Breast epithelium (tissue), 4 donors: ENCODE data around the gene NEO1. TPM values are rescaled to one million over a fixed set of nuclear protein-coding genes. Genes with fewer than 3 reads are reported as not detected.
A peak's percentile ranks its signal among the peaks of the same experiment; 100 is the strongest.

Experiments used
- DNase-seq, 2 donors: peaks; one replicate each; pipeline ENCODE4 v3.0.0-alpha.2; 2019; ENCODE audit warnings: low spot score in 2 of 2
- H3K27ac ChIP-seq, 2 donors: fragments of 200-600 bp; sonication (generic) in 1 of 2; one replicate each; pipeline ENCODE4 v1.5.1; 2016 to 2019; ENCODE audit warnings: mild to moderate bottlenecking in 1 of 2
- H3K27me3 ChIP-seq, 2 donors: fragments of 200-600 bp; sonication (generic) in 1 of 2; one replicate each; pipeline versions ENCODE4 v1.5.1 to v1.6.0; 2017 to 2019; ENCODE audit warnings: control low read depth in 1 of 2, mild to moderate bottlenecking in 1 of 2
- H3K36me3 ChIP-seq: fragments of 200-600 bp; one replicate; pipeline ENCODE4 v1.5.1; 2019
- H3K4me1 ChIP-seq, 2 donors: fragments of 200-600 bp; sonication (generic); one replicate each; pipeline ENCODE4 v1.5.1; 2016 to 2019; ENCODE audit warnings: control low read depth in 1 of 2
- H3K4me3 ChIP-seq, 3 donors: fragments of 200-600 bp; sonication (generic); 1 replicate in 2 of 3; 2 replicates in 1 of 3; pipeline ENCODE4 v1.5.1; 2016 to 2019; ENCODE audit warnings: mild to moderate bottlenecking in 3 of 3, moderate library complexity in 2 of 3
- H3K9me3 ChIP-seq, 2 donors: fragments of 200-600 bp; sonication (generic) in 1 of 2; one replicate each; pipeline ENCODE4 v1.5.1; 2016 to 2019; ENCODE audit warnings: control low read depth in 1 of 2
- POLR2A ChIP-seq: fragments of 450-650 bp; IDR thresholded peaks from one replicate; pipeline ENCODE4 v1.6.1; 2016; ENCODE audit warnings: antibody characterized with exemption, mild to moderate bottlenecking, moderate library complexity
- POLR2AphosphoS5 ChIP-seq, 3 donors: sonication (generic); formaldehyde crosslinking; IDR thresholded peaks; one replicate each; pipeline ENCODE4 v1.6.1; 2017; ENCODE audit warnings: antibody characterized with exemption in 3 of 3
- intact Hi-C: fragments of 100-400 bp; cut with DNase I; formaldehyde crosslinking; loops from one replicate; pipeline ENCODE4 v1.15.1; 2023; ENCODE audit warnings: low total_unique reads
- total RNA-seq, 3 donors: library from RNA; depleted of rRNA; stranded (reverse); fragments of >200 nt; gene quantifications; one replicate each; pipeline ENCODE4 v1.1.0, GENCODE V29; 2016
- TF ChIP-seq, protein P1 (sequence below), 3 donors: fragments of 450-650 bp; IDR thresholded peaks; one replicate each; pipeline ENCODE4 v1.5.1; 2016 to 2017; ENCODE audit warnings: antibody characterized with exemption in 3 of 3, mild to moderate bottlenecking in 3 of 3, moderate library complexity in 3 of 3

The NEO1 gene
- total RNA-seq, 3 donors from 2014 or later = 21.3 to 66.3 (median 27.5) TPM

DNA sequence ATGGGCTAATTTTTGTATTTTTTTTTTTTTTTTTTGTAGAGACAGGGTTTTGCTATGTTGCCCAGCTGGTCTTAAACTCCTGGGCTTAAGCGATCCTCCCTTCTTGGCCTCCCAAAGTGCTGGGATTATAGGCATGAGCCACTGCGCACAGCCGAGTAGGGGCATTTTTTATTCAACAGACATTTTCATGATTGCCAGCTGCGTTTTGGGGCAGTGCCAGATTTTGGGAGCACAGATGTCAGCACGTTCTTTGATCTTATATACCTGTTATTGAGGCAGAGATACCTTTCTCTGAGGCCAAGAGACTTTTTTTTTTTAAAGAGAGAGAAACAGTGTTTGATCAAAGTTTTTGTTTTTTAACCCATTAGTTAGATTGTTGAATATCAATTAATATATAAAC, 16.8 kb downstream of the NEO1 start:
- Histone ChIP-seq H3K36me3 (no peaks in the 10 kb centered on the region), H3K4me3 (no peak overlapping the region), H3K27ac (no peak overlapping the region), H3K4me1 (no peaks in the 10 kb centered on the region), H3K9me3 (no peaks in the 10 kb centered on the region), H3K27me3 (no peaks in the 10 kb centered on the region)
- TF ChIP-seq POLR2A (no peak), POLR2AphosphoS5 (IDR thresholded peaks at IDR 0.05) (no peak)
- TF ChIP-seq, protein P1, sequence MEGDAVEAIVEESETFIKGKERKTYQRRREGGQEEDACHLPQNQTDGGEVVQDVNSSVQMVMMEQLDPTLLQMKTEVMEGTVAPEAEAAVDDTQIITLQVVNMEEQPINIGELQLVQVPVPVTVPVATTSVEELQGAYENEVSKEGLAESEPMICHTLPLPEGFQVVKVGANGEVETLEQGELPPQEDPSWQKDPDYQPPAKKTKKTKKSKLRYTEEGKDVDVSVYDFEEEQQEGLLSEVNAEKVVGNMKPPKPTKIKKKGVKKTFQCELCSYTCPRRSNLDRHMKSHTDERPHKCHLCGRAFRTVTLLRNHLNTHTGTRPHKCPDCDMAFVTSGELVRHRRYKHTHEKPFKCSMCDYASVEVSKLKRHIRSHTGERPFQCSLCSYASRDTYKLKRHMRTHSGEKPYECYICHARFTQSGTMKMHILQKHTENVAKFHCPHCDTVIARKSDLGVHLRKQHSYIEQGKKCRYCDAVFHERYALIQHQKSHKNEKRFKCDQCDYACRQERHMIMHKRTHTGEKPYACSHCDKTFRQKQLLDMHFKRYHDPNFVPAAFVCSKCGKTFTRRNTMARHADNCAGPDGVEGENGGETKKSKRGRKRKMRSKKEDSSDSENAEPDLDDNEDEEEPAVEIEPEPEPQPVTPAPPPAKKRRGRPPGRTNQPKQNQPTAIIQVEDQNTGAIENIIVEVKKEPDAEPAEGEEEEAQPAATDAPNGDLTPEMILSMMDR (IDR thresholded peaks at IDR 0.05) = no peak
- intact Hi-C loops = no loop called here
- DNase-seq = no peak

DNA sequence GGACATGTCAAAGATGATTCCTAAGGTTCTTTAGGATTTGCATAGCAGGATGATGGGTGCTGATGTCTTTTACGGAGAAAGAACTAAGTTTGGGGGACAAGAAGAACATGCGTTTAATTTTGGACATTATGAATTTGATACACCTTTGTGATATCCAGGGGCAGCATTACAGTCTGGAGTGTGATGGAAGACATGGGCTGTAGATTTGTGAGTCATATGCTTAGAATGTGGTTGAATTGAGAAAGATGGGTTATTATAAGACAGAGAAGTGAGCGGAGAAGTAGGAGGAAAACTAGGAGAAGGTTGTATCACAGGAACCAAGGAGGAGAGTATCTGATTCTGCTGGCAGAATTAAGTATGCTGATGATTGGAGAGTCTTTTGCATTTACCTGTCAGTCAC, 20.6 kb downstream of the NEO1 start:
- intact Hi-C loops = no loop called here
- H3K9me3 ChIP-seq = no peaks in the 10 kb centered on the region

DNA sequence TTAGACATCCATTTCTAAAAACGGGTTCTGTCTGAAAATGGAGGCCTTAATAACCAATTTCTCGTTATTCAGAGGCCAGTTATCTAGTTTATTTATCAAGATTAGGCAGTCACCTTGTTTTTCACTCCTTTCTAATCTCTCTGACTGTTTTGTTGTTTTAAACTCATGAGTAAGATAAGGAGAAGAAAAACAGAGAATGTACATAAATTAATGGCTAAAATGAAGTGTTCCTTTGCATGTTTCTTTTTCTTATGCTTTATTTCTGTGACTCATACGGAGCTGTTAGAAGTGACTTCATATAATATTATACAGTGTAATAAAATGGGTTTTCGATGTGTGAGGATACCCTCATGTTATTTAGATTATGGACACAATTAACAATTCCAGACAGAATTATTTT, 22.0 kb downstream of the NEO1 start:
- TF ChIP-seq, protein P1 (IDR thresholded peaks at IDR 0.05) = no peak
- TF ChIP-seq POLR2A (no peak), POLR2AphosphoS5 (IDR thresholded peaks at IDR 0.05) (no peak)
- no peaks in the 10 kb centered on the region for H3K36me3 ChIP-seq
- peaks cover 0 to 3% of the 10 kb centered on the region in 2 donors for H3K4me1 ChIP-seq
- DNase-seq = no peak
- H3K27me3 ChIP-seq = no peaks in the 10 kb centered on the region
- intact Hi-C loops = no loop called here
- no peaks in the 10 kb centered on the region for H3K9me3 ChIP-seq
- H3K27ac ChIP-seq = no peak overlapping the region
- H3K4me3 ChIP-seq = no peak overlapping the region

More for the DNA sequence above, 20.6 kb downstream of the NEO1 start:
- Histone ChIP-seq H3K4me1 (peaks cover 0 to 3% of the 10 kb centered on the region in 2 donors), H3K27ac (no peak overlapping the region), H3K4me3 (no peak overlapping the region), H3K27me3 (no peaks in the 10 kb centered on the region), H3K36me3 (no peaks in the 10 kb centered on the region)
- TF ChIP-seq POLR2AphosphoS5 (IDR thresholded peaks at IDR 0.05) (no peak), POLR2A (no peak)
- TF ChIP-seq, protein P1 (IDR thresholded peaks at IDR 0.05) = no peak
- no peak for DNase-seq

DNA sequence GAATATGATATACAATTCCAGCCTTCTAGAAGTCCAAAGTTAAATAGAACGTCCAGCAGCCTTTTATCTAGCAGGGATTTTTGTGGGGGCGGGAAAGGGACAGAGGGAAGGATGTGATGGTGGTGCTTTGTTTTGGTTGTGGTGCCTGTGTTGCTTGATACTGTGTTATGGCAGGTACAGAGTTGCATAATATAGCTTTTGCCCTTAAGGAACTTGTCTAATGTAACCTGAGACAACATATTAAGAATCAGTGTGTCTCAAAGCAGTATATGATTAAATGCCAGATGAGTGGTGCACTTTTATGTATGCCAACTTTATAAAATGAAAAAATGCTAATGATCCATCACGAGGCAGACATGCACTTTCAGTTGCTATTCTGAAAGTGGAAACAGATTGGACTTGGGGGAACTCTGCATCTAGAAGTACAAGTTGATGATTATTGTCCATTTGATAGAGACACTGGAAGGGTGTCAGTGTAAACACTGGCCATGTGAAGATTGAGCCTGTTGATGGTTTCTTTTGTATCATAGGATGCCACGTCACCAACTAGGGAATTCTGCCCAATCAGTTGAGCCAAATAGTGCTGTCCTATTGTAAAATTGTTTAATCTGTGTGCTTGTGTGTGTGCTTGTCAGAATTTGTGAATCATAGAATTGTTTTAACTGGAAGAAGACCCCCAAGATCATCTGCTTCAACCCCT, 23.0 kb downstream of the NEO1 start:
- intact Hi-C loops = no loop called here
- peaks cover 0 to 3% of the 10 kb centered on the region in 2 donors for H3K4me1 ChIP-seq

DNA sequence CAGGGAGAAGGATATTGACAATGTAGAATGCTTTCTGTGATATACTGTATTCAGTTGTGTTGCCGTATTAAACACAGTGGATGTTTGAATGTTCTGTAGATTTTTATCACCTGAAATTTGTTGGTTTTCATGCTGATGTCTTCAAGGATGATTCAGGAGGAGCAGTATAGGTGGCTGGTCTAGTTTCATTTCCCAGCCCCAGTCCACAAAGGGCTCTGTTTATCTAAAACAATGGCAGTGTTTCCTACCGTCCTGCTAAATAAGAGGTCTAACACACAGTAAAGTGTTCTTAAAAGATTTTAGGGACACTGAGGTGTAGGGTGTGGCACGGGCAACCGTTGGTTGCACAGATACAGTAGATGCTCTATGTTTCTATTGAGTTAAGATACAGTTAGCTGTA, 26.0 kb downstream of the NEO1 start:
- no peak overlapping the region for H3K27ac ChIP-seq

More for the DNA sequence above, 23.0 kb downstream of the NEO1 start:
- Histone ChIP-seq H3K36me3 (no peaks in the 10 kb centered on the region), H3K27me3 (no peaks in the 10 kb centered on the region), H3K27ac (no peak overlapping the region), H3K4me3 (no peak overlapping the region), H3K9me3 (no peaks in the 10 kb centered on the region)
- DNase-seq = no peak
- TF ChIP-seq, protein P1 (IDR thresholded peaks at IDR 0.05) = no peak
- TF ChIP-seq POLR2AphosphoS5 (IDR thresholded peaks at IDR 0.05) (no peak), POLR2A (no peak)

More for the DNA sequence above, 26.0 kb downstream of the NEO1 start:
- Histone ChIP-seq H3K27me3 (no peaks in the 10 kb centered on the region), H3K4me3 (peak overlapping the region in 1 of 3 donors; percentile 6), H3K4me1 (peaks cover 0 to 3% of the 10 kb centered on the region in 2 donors), H3K9me3 (no peaks in the 10 kb centered on the region), H3K36me3 (no peaks in the 10 kb centered on the region)
- TF ChIP-seq POLR2A (no peak), POLR2AphosphoS5 (IDR thresholded peaks at IDR 0.05) (no peak)
- TF ChIP-seq, protein P1 (IDR thresholded peaks at IDR 0.05) = no peak
- intact Hi-C loops = no loop called here
- no peak for DNase-seq
